Fibroblast of the aortic adventitia (primary cell): Measurements from ENCODE around the gene ASIP. TPM values are rescaled to one million over a fixed set of nuclear protein-coding genes. Genes with fewer than 3 reads are reported as not detected.

Experiments
- DNase-seq: peaks from one replicate; pipeline ENCODE4 v3.0.0-alpha.2; 2010; ENCODE audit warnings: low read depth
- H3K4me3 ChIP-seq: 2 replicates; pipeline ENCODE4 v1.5.1; 2011; ENCODE audit warnings: low read depth, mild to moderate bottlenecking, control low read depth, low read length, moderate library complexity
- CTCF ChIP-seq: IDR thresholded peaks from 2 replicates; pipeline ENCODE4 v1.5.1; 2011; ENCODE audit warnings: mild to moderate bottlenecking, low read length, control low read depth, inconsistent platforms; ENCODE audit not compliant: insufficient read depth
- total RNA-seq: library from RNA; depleted of rRNA; stranded (reverse); fragments of >200 nt; gene quantifications from 2 replicates; pipeline ENCODE4 v1.2.3, GENCODE V29; 2012; ENCODE audit warnings: low replicate concordance

The ASIP gene
- total RNA-seq, 1 donor, result not detected

- no peak for TF ChIP-seq CTCF
- peak overlapping the region; percentile 83 for H3K4me3 ChIP-seq
- no peak for DNase-seq
Measured at GRCh38 chr20:34301587-34302311, 60.5 kb downstream of the ASIP start.

- H3K4me3 ChIP-seq, result peak overlapping the region; percentile 83
- peak; percentile 16 for TF ChIP-seq CTCF
- peak; percentile 45 for DNase-seq
Measured at GRCh38 chr20:34302312-34302722, 61.1 kb downstream of the ASIP start.

GRCh38 chr20:34302723-34303533, 61.7 kb downstream of the ASIP start, which contains the start of gene AHCY:
Gene AHCY, minus strand, starts transcription at chr20:34303355. Its CDS starts 85 bp downstream, at chr20:34303270.
- peak; percentile 96 for DNase-seq
- peak within 1 kb of the TSS; percentile 83 for H3K4me3 ChIP-seq
- no peak for TF ChIP-seq CTCF

GRCh38 chr20:34305333-34306230, 64.4 kb downstream of the ASIP start:
- H3K4me3 ChIP-seq, result no peak overlapping the region
- no peak for TF ChIP-seq CTCF
- no peak for DNase-seq

GRCh38 chr20:34309691-34310090, 68.5 kb downstream of the ASIP start:
- DNase-seq, result no peak
- no peak for TF ChIP-seq CTCF
- no peak overlapping the region for H3K4me3 ChIP-seq

GRCh38 chr20:34310481-34311117, 69.4 kb downstream of the ASIP start:
- no peak for TF ChIP-seq CTCF
- DNase-seq, result no peak

More at GRCh38 chr20:34310481-34311117, 69.4 kb downstream of the ASIP start:
- H3K4me3 ChIP-seq, result no peak overlapping the region
